Measurements from ENCODE around the gene SLX9. TPM values are rescaled to one million over a fixed set of nuclear protein-coding genes. Genes with fewer than 3 reads are reported as not detected.

The SLX9 gene
- total RNA-seq, 1 donor from 2014 or later, result 30.4 TPM

- Mint-ChIP-seq H3K27me3 (ENCODE audit: unreplicated experiment) (no peaks in the 10 kb centered on the region), H3K36me3 (ENCODE audit: unreplicated experiment) (peaks cover 27% of the 10 kb centered on the region), H3K9me3 (ENCODE audit: unreplicated experiment) (no peaks in the 10 kb centered on the region), H3K27ac (ENCODE audit: unreplicated experiment) (peak overlapping the region; percentile 95), H3K4me1 (ENCODE audit: unreplicated experiment) (peaks cover 86% of the 10 kb centered on the region), H3K4me3 (ENCODE audit: unreplicated experiment) (peak overlapping the region; percentile 6)
- TF ChIP-seq, protein P1, sequence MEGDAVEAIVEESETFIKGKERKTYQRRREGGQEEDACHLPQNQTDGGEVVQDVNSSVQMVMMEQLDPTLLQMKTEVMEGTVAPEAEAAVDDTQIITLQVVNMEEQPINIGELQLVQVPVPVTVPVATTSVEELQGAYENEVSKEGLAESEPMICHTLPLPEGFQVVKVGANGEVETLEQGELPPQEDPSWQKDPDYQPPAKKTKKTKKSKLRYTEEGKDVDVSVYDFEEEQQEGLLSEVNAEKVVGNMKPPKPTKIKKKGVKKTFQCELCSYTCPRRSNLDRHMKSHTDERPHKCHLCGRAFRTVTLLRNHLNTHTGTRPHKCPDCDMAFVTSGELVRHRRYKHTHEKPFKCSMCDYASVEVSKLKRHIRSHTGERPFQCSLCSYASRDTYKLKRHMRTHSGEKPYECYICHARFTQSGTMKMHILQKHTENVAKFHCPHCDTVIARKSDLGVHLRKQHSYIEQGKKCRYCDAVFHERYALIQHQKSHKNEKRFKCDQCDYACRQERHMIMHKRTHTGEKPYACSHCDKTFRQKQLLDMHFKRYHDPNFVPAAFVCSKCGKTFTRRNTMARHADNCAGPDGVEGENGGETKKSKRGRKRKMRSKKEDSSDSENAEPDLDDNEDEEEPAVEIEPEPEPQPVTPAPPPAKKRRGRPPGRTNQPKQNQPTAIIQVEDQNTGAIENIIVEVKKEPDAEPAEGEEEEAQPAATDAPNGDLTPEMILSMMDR (IDR thresholded peaks at IDR 0.05), result peak; percentile 10
- no peak for DNase-seq (ENCODE audit: extremely low spot score, unreplicated experiment)
Measured at GRCh38 chr21:44962403-44962966, 22.7 kb downstream of the SLX9 start.

DNA sequence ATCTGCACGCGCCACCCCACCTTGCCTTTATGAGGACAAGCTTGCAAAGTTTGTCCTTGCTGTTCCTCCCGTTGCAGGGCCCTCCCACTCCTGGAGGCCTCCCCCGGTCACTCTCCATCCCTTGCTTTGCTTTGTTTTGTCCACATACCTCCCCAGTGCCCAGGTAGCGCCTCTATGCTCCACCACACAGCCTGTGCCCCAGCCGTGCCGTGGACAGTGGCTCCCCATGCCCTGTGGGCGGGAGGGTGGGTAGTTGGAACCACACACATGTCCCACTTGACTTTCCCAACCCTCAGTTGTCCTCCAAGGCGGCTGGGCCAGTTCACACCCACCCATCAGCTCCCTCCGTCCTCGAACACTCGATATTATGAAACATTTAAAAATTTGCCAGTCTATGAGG is 24.6 kb downstream of the SLX9 start:
- peak overlapping the region; percentile 95 for H3K27ac Mint-ChIP-seq (ENCODE audit: unreplicated experiment)
- peak overlapping the region; percentile 42 for H3K4me3 Mint-ChIP-seq (ENCODE audit: unreplicated experiment)
- no peak for DNase-seq (ENCODE audit: extremely low spot score, unreplicated experiment)
- H3K4me1 Mint-ChIP-seq (ENCODE audit: unreplicated experiment), result peaks cover 83% of the 10 kb centered on the region
- H3K36me3 Mint-ChIP-seq (ENCODE audit: unreplicated experiment), result peaks cover 26% of the 10 kb centered on the region
- no peaks in the 10 kb centered on the region for H3K9me3 Mint-ChIP-seq (ENCODE audit: unreplicated experiment)
- no peaks in the 10 kb centered on the region for H3K27me3 Mint-ChIP-seq (ENCODE audit: unreplicated experiment)
- TF ChIP-seq, protein P1 (IDR thresholded peaks at IDR 0.05), result no peak

- TF ChIP-seq, protein P1 (IDR thresholded peaks at IDR 0.05), result no peak
- Mint-ChIP-seq H3K4me3 (ENCODE audit: unreplicated experiment) (no peak overlapping the region), H3K9me3 (ENCODE audit: unreplicated experiment) (no peaks in the 10 kb centered on the region), H3K27me3 (ENCODE audit: unreplicated experiment) (no peaks in the 10 kb centered on the region), H3K4me1 (ENCODE audit: unreplicated experiment) (peaks cover 84% of the 10 kb centered on the region), H3K27ac (ENCODE audit: unreplicated experiment) (peak overlapping the region; percentile 70), H3K36me3 (ENCODE audit: unreplicated experiment) (peaks cover 23% of the 10 kb centered on the region)
- DNase-seq (ENCODE audit: extremely low spot score, unreplicated experiment), result no peak
Measured at GRCh38 chr21:44965251-44966022, 25.6 kb downstream of the SLX9 start.

GRCh38 chr21:44966135-44967081 is 26.6 kb downstream of the SLX9 start:
- Mint-ChIP-seq H3K36me3 (ENCODE audit: unreplicated experiment) (peaks cover 17% of the 10 kb centered on the region), H3K27ac (ENCODE audit: unreplicated experiment) (no peak overlapping the region), H3K4me1 (ENCODE audit: unreplicated experiment) (peaks cover 80% of the 10 kb centered on the region), H3K9me3 (ENCODE audit: unreplicated experiment) (no peaks in the 10 kb centered on the region), H3K4me3 (ENCODE audit: unreplicated experiment) (no peak overlapping the region), H3K27me3 (ENCODE audit: unreplicated experiment) (no peaks in the 10 kb centered on the region)
- TF ChIP-seq, protein P1 (IDR thresholded peaks at IDR 0.05), result no peak
- DNase-seq (ENCODE audit: extremely low spot score, unreplicated experiment), result no peak
